GM18517 (cell line): ENCODE measurements around the gene RSPO3.

Source experiments
- ATAC-seq: cut with Tn5 transposase; IDR thresholded peaks from one replicate; pipeline ENCODE4 v1.9.1; 2021; ENCODE audit warnings: mild to moderate bottlenecking, moderate library complexity; ENCODE audit not compliant: unreplicated experiment

The RSPO3 gene

GRCh38 chr6:127111526-127111925 lies 6.9 kb upstream of the RSPO3 start:
- ATAC-seq, result no peak

- ATAC-seq, result no peak
Measured at GRCh38 chr6:127114214-127114760, 4.2 kb upstream of the RSPO3 start.

GRCh38 chr6:127115084-127115655 lies 3.3 kb upstream of the RSPO3 start:
- no peak for ATAC-seq

- no peak for ATAC-seq
Measured at GRCh38 chr6:127115746-127116145, 2.7 kb upstream of the RSPO3 start.

- no peak for ATAC-seq
Measured at GRCh38 chr6:127117979-127118297, 533 bp upstream of the RSPO3 start.

- ATAC-seq, result peak; percentile 38
Measured at GRCh38 chr6:127119102-127120022, 891 bp downstream of the RSPO3 start.

GRCh38 chr6:127120023-127120786 lies 1.7 kb downstream of the RSPO3 start:
- peak; percentile 1 for ATAC-seq

GRCh38 chr6:127120787-127121636 lies 2.5 kb downstream of the RSPO3 start:
- ATAC-seq, result peak; percentile 87

- ATAC-seq, result no peak
Measured at GRCh38 chr6:127121637-127121960, 3.1 kb downstream of the RSPO3 start.

GRCh38 chr6:127124172-127124571 lies 5.7 kb downstream of the RSPO3 start:
- no peak for ATAC-seq

- no peak for ATAC-seq
Measured at GRCh38 chr6:127124680-127125079, 6.2 kb downstream of the RSPO3 start.

GRCh38 chr6:127128066-127128465 lies 9.6 kb downstream of the RSPO3 start:
- ATAC-seq, result no peak

- no peak for ATAC-seq
Measured at GRCh38 chr6:127129251-127129650, 10.8 kb downstream of the RSPO3 start.

GRCh38 chr6:127131275-127131674 lies 12.8 kb downstream of the RSPO3 start:
- ATAC-seq, result no peak

GRCh38 chr6:127131772-127132376 lies 13.4 kb downstream of the RSPO3 start:
- no peak for ATAC-seq

GRCh38 chr6:127134136-127134535 lies 15.7 kb downstream of the RSPO3 start:
- no peak for ATAC-seq

GRCh38 chr6:127136786-127137185 lies 18.3 kb downstream of the RSPO3 start:
- ATAC-seq, result no peak

GRCh38 chr6:127146932-127147331 lies 28.5 kb downstream of the RSPO3 start:
- ATAC-seq, result no peak

GRCh38 chr6:127147534-127147933 lies 29.1 kb downstream of the RSPO3 start:
- no peak for ATAC-seq

- no peak for ATAC-seq
Measured at GRCh38 chr6:127148511-127148910, 30.0 kb downstream of the RSPO3 start.
